LNCaP clone FGC (cell line): Measurements from ENCODE around the gene BPNT1.

Experiments used
- DNase-seq: peaks from one replicate; pipeline ENCODE4 v3.0.0-alpha.2; 2011; ENCODE audit warnings: low read depth
- H3K4me3 ChIP-seq: 2 replicates; pipeline ENCODE4 v1.5.1; 2011; ENCODE audit warnings: mild to moderate bottlenecking, low read depth, low read length, control low read depth
- TF ChIP-seq, protein P1 (sequence below): IDR thresholded peaks from 2 replicates; pipeline ENCODE4 v1.5.1; 2012; ENCODE audit warnings: mild to moderate bottlenecking; ENCODE audit not compliant: control insufficient read depth, insufficient read depth; ENCODE audit errors: extremely low read depth

The BPNT1 gene, protein sequence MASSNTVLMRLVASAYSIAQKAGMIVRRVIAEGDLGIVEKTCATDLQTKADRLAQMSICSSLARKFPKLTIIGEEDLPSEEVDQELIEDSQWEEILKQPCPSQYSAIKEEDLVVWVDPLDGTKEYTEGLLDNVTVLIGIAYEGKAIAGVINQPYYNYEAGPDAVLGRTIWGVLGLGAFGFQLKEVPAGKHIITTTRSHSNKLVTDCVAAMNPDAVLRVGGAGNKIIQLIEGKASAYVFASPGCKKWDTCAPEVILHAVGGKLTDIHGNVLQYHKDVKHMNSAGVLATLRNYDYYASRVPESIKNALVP

GRCh38 chr1:220089650-220090556 lies at the start of gene BPNT1:
Gene BPNT1 (minus strand): TSS chr1:220089788. CDS start chr1:220079846, 9,942 bp downstream.
- peak; percentile 97 for DNase-seq
- peak within 1 kb of the TSS; percentile 69 for H3K4me3 ChIP-seq
- TF ChIP-seq, protein P1, sequence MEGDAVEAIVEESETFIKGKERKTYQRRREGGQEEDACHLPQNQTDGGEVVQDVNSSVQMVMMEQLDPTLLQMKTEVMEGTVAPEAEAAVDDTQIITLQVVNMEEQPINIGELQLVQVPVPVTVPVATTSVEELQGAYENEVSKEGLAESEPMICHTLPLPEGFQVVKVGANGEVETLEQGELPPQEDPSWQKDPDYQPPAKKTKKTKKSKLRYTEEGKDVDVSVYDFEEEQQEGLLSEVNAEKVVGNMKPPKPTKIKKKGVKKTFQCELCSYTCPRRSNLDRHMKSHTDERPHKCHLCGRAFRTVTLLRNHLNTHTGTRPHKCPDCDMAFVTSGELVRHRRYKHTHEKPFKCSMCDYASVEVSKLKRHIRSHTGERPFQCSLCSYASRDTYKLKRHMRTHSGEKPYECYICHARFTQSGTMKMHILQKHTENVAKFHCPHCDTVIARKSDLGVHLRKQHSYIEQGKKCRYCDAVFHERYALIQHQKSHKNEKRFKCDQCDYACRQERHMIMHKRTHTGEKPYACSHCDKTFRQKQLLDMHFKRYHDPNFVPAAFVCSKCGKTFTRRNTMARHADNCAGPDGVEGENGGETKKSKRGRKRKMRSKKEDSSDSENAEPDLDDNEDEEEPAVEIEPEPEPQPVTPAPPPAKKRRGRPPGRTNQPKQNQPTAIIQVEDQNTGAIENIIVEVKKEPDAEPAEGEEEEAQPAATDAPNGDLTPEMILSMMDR, result no peak

DNA sequence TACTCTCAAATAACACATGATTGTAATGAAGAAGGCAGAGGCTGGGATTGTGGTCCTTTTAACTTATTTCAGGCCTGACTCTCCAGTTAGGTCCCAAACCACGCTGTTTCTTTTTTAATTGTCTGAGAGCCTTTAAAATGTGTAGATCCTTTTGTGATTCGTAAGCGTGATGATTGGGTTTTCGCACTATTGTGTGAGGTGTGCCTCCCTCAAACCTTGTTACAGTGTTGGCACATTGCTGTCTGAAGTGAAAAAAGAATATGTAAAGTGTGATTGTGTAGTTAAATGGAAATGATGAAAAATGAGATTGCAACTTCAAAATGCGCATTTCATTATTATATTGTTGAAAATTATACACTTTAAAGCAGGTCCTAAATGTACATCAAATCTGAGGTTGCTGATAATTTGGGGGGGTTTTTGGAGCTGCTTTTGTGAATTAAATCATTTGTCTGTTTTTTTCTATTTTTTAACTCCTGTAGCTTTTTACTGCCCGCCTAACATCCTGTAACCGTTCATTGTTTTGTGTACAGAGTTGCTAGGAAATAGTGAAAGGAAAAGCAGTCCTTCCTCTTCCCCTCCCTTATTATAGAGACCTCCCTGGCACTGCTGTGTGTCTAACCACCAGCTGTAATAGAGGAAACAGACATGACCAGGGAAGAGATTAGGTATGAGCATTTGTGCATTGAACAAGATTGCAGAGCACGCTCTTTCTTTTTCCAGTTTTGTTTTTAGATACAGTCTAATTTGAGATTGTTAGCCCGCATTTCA lies 47.6 kb upstream of the BPNT1 start:
- no peak overlapping the region for H3K4me3 ChIP-seq
- DNase-seq, result no peak
- TF ChIP-seq, protein P1, result no peak

DNA sequence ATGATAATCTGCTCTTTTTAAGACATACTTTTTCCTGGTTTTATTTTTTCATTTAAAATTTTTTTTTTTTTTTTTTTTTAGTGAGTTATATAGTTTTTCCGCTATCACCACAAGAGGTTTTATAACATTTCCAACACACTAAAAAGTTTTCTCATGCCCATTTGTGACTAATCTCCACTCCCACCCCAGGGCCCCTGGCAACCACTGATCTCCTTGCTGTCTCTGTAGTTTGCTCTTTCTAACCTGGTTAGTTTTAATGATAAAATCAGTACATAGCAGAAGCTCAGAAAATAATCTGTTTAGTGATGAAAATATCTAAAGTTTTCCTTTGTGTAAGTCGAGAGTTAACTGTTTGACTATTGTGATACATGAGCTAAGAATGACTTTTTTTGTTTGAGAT lies 46.2 kb upstream of the BPNT1 start:
- TF ChIP-seq, protein P1, result no peak
- no peak overlapping the region for H3K4me3 ChIP-seq
- DNase-seq, result no peak

DNA sequence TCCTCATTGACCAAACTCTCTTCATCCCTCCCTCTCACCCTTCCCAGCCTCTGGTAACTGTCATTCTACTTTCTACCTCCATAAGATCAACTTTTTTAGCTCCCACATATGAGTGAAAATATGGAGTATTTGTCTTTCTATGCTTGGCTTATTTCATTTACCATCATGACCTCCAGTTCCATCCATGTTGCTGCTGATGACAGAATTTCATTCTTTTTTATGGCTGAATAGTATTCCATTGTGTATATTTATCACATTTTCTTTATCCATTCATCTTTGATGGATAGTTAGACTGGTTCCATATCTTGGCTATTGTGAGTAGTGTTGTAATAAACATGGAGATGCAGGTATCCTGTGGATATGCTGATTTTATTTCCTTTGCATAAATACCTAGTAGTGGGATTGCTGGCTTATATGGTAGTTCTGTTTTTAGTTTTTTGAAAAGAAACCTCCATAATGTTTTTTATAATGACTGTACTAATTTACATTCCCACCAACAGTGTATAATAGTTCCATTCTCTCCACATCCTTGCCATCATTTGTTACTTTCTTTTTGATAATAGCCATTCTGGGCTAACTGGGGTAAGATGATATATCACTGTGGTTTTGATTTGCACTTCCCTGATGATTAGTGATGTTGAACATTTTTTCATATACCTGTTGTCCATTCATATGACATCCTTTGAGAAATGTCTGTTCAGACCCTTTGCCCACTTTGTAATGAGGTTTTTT lies 40.1 kb upstream of the BPNT1 start:
- no peak for DNase-seq
- H3K4me3 ChIP-seq, result no peak overlapping the region
- TF ChIP-seq, protein P1, result no peak

- TF ChIP-seq, protein P1, result no peak
- no peak for DNase-seq
- H3K4me3 ChIP-seq, result no peak overlapping the region
These were observed 37.5 kb upstream of the BPNT1 start for GRCh38 chr1:220127076-220127475.

GRCh38 chr1:220124542-220124941 lies 35.0 kb upstream of the BPNT1 start:
- TF ChIP-seq, protein P1, result no peak
- no peak for DNase-seq
- no peak overlapping the region for H3K4me3 ChIP-seq
